Measurements from ENCODE around the gene JAK1.

JAK1 gene

GRCh38 chr1:64890699-64891447 is 75.5 kb downstream of the JAK1 start:
- DNase-seq (ENCODE audit: low read depth) = no peak
- TF ChIP-seq, protein P1, sequence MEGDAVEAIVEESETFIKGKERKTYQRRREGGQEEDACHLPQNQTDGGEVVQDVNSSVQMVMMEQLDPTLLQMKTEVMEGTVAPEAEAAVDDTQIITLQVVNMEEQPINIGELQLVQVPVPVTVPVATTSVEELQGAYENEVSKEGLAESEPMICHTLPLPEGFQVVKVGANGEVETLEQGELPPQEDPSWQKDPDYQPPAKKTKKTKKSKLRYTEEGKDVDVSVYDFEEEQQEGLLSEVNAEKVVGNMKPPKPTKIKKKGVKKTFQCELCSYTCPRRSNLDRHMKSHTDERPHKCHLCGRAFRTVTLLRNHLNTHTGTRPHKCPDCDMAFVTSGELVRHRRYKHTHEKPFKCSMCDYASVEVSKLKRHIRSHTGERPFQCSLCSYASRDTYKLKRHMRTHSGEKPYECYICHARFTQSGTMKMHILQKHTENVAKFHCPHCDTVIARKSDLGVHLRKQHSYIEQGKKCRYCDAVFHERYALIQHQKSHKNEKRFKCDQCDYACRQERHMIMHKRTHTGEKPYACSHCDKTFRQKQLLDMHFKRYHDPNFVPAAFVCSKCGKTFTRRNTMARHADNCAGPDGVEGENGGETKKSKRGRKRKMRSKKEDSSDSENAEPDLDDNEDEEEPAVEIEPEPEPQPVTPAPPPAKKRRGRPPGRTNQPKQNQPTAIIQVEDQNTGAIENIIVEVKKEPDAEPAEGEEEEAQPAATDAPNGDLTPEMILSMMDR (conservative IDR thresholded peaks at IDR 0.05; ENCODE audit: control insufficient read depth, insufficient read depth, low read depth, low read length) = no peak
- no peak overlapping the region for H3K4me3 ChIP-seq (ENCODE audit: control insufficient read depth, low read depth, low read length)

GRCh38 chr1:64887689-64888217 is 78.6 kb downstream of the JAK1 start:
- DNase-seq (ENCODE audit: low read depth) = no peak
- no peak overlapping the region for H3K4me3 ChIP-seq (ENCODE audit: control insufficient read depth, low read depth, low read length)
- TF ChIP-seq, protein P1 (conservative IDR thresholded peaks at IDR 0.05; ENCODE audit: control insufficient read depth, insufficient read depth, low read depth, low read length) = no peak

DNA sequence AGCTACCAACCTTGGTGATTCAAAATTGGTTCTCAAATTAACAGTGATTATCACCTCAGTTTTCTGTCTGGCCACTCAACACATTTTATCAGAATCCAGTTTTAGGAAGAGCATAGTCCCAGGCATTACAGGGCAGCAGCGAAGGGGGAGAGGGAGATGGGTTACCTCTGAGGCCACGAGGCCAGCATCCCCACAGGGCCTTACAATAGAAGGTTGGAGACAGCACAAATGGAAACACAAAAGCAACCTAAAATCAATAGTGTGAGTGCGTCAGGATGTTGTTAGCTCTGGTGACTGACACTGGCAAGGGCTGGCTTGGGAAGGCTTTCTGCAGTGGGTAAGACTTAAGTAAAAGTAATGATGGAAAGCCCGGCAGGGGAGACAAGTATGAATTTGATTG is 79.5 kb downstream of the JAK1 start:
- no peak overlapping the region for H3K4me3 ChIP-seq (ENCODE audit: control insufficient read depth, low read depth, low read length)
- TF ChIP-seq, protein P1 (conservative IDR thresholded peaks at IDR 0.05; ENCODE audit: control insufficient read depth, insufficient read depth, low read depth, low read length) = no peak
- no peak for DNase-seq (ENCODE audit: low read depth)

GRCh38 chr1:64885648-64886047 is 80.7 kb downstream of the JAK1 start:
- DNase-seq (ENCODE audit: low read depth) = no peak
- H3K4me3 ChIP-seq (ENCODE audit: control insufficient read depth, low read depth, low read length) = no peak overlapping the region
- TF ChIP-seq, protein P1 (conservative IDR thresholded peaks at IDR 0.05; ENCODE audit: control insufficient read depth, insufficient read depth, low read depth, low read length) = no peak

GRCh38 chr1:64884261-64885040 is 81.9 kb downstream of the JAK1 start:
- DNase-seq (ENCODE audit: low read depth) = no peak
- TF ChIP-seq, protein P1 (conservative IDR thresholded peaks at IDR 0.05; ENCODE audit: control insufficient read depth, insufficient read depth, low read depth, low read length) = no peak
- no peak overlapping the region for H3K4me3 ChIP-seq (ENCODE audit: control insufficient read depth, low read depth, low read length)

- TF ChIP-seq, protein P1 (conservative IDR thresholded peaks at IDR 0.05; ENCODE audit: control insufficient read depth, insufficient read depth, low read depth, low read length) = no peak
- H3K4me3 ChIP-seq (ENCODE audit: control insufficient read depth, low read depth, low read length) = no peak overlapping the region
- no peak for DNase-seq (ENCODE audit: low read depth)
These were observed 83.6 kb downstream of the JAK1 start for GRCh38 chr1:64882574-64883255.
